Lower leg skin (tissue), 4 donors: ENCODE measurements around the gene JUNB. TPM values are rescaled to one million over a fixed set of nuclear protein-coding genes. Genes with fewer than 3 reads are reported as not detected.

Source experiments
- DNase-seq, 2 donors: peaks; one replicate each; pipeline ENCODE4 v3.0.0-alpha.2; 2019; ENCODE audit warnings: low spot score in 2 of 2
- H3K4me3 ChIP-seq: fragments of 200-600 bp; sonication (generic); 2 replicates; pipeline ENCODE4 v1.5.1; 2017; ENCODE audit warnings: mild to moderate bottlenecking, low read depth; ENCODE audit not compliant: poor library complexity, severe bottlenecking
- POLR2A ChIP-seq, 2 donors: fragments of 450-650 bp; IDR thresholded peaks; one replicate each; pipeline ENCODE4 v1.6.1; 2016 to 2017; ENCODE audit warnings: antibody characterized with exemption in 2 of 2, mild to moderate bottlenecking in 1 of 2, moderate library complexity in 1 of 2
- WGBS, 2 donors: methylation state at CpG; one replicate each; pipeline ENCODE4 v1.1.5; 2018; 5-methylcytosine and 5-hydroxymethylcytosine counted together
- intact Hi-C: fragments of 100-400 bp; cut with DNase I; formaldehyde crosslinking; loops from one replicate; pipeline ENCODE4 v1.15.0; 2023; ENCODE audit warnings: low total_unique reads
- total RNA-seq, 4 donors: library from RNA; depleted of rRNA; stranded (reverse); fragments of >200 nt; gene quantifications; one replicate each; pipeline ENCODE4 v1.1.0, GENCODE V29; 2016
- TF ChIP-seq, protein P1 (sequence below), 3 donors: fragments of 450-650 bp; IDR thresholded peaks; one replicate each; pipeline ENCODE4 v1.5.1; 2016; ENCODE audit warnings: antibody characterized with exemption in 3 of 3, mild to moderate bottlenecking in 3 of 3, moderate library complexity in 2 of 3

The JUNB gene
- total RNA-seq, 4 donors from 2014 or later, result 608 to 1,091 (median 870) TPM

GRCh38 chr19:12777217-12778016 lies 13.9 kb upstream of the JUNB start:
- intact Hi-C loops, result loop anchor here (2.0 kb wide), 1 partner anchor 17 kb away; no protein-coding TSS in a partner anchor
- TF ChIP-seq, protein P1, sequence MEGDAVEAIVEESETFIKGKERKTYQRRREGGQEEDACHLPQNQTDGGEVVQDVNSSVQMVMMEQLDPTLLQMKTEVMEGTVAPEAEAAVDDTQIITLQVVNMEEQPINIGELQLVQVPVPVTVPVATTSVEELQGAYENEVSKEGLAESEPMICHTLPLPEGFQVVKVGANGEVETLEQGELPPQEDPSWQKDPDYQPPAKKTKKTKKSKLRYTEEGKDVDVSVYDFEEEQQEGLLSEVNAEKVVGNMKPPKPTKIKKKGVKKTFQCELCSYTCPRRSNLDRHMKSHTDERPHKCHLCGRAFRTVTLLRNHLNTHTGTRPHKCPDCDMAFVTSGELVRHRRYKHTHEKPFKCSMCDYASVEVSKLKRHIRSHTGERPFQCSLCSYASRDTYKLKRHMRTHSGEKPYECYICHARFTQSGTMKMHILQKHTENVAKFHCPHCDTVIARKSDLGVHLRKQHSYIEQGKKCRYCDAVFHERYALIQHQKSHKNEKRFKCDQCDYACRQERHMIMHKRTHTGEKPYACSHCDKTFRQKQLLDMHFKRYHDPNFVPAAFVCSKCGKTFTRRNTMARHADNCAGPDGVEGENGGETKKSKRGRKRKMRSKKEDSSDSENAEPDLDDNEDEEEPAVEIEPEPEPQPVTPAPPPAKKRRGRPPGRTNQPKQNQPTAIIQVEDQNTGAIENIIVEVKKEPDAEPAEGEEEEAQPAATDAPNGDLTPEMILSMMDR (IDR thresholded peaks at IDR 0.05), result peak in 1 of 3 donors; percentile 77
- TF ChIP-seq POLR2A (IDR thresholded peaks at IDR 0.05), result no peak
- 5% methylated on average over 36 to 43 of the region's 43 CpGs for WGBS, 2 donors

DNA sequence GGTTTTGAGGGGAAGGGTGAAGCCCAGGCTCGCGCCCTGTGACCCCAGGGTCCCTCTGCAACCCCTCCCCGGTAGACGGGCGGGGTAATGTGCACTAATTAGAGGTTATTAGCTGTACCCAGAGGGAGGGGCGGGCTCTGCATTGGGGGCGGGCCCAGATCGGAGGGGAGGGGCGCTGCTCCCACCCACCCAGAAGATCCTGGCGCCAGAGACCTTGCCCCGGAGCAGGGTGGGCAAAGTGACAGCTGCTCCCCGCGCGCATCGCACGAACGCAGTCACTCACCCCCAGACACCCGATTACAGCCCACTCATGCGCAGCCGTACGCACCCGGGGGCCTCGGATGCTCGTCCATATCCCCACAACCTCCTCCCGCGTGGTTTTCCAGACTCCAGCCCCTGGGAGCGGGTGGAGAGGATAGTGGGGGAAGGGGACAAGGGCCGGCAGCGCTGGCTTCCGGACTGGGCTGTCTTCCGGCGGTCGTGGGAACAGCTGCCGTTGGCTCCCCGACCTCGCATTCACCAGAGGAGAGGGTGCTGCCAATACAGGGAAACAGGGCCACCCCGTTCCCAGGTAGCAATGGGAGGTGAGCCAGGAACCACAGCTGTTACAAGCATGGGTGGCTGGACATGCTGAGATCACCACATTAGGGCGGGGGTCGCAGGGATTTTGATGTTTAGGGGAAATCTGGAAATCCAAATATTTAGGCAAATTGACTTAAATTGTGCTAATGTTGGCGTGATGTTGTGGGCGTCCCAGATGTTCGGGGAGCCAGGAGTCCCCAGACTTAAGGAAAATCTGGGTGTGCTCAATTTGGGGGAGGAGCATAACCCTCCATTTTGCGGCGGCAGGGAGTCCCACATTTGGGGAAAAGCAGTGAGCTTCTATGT lies 13.0 kb upstream of the JUNB start:
- TF ChIP-seq, protein P1 (IDR thresholded peaks at IDR 0.05), result no peak
- TF ChIP-seq POLR2A (IDR thresholded peaks at IDR 0.05), result no peak
- WGBS, 2 donors, result 1% methylated on average over 22 to 43 of the region's 44 CpGs
- peak; percentile 70 to 94 for DNase-seq
- H3K4me3 ChIP-seq, result peak overlapping the region; percentile 46
- intact Hi-C loops, result no loop called here

More at GRCh38 chr19:12777217-12778016, 13.9 kb upstream of the JUNB start:
- DNase-seq, result peak; percentile 58 to 96
- H3K4me3 ChIP-seq, result peak overlapping the region; percentile 46

GRCh38 chr19:12778905-12779161 lies 12.5 kb upstream of the JUNB start:
- DNase-seq, result no peak
- TF ChIP-seq POLR2A (IDR thresholded peaks at IDR 0.05), result no peak
- TF ChIP-seq, protein P1 (IDR thresholded peaks at IDR 0.05), result no peak
- no peak overlapping the region for H3K4me3 ChIP-seq
- WGBS, 2 donors, result 20 to 23% methylated on average over 6 of the region's 6 CpGs
- intact Hi-C loops, result no loop called here

DNA sequence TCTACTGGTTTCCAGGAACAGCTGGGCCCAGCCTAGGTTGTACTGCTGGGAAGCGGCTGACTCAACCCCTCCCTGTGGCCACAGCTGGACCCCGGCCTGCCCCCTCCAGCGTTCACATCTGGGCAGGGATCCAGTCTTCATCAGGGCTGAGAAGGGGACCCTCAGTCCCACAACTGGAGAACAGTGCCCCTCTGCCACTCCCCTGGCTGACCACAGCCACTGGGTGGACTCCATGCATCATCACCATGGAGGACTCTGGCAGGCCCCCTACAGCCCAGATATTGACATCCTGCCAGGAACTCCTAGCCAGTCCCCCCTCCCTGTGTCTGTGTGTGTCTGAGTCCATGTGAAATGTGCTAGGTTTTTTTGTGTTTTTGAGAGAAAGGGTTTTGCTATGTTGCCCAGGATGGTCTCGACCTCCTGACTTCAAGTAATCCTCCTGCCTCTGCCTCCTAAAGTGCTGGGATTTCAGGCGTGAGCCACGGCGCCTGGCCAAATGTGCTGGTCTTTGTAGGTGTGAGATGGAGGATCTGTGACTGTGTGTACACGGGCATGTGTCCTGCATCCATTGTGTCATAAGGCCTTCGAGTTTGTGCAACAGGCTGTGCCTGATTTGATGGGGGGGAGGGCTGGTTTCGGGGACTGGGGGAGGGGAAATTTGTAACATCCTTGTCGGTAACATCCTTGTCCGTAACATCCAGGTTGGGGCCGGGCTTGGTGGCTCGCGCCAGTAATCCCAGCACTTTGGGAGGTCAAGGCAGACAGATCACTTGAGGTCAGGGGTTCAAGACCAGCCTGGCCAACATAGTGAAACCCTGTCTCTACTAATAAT lies 11.9 kb upstream of the JUNB start:
- intact Hi-C loops, result no loop called here
- TF ChIP-seq POLR2A (IDR thresholded peaks at IDR 0.05), result no peak
- TF ChIP-seq, protein P1 (IDR thresholded peaks at IDR 0.05), result no peak
- peak in 1 of 2 donors; percentile 90 for DNase-seq
- no peak overlapping the region for H3K4me3 ChIP-seq
- 61 to 68% methylated on average over 12 to 15 of the region's 15 CpGs for WGBS, 2 donors

GRCh38 chr19:12782174-12782423 lies 9.2 kb upstream of the JUNB start:
- intact Hi-C loops, result no loop called here
- WGBS, 2 donors, result 1% methylated on average over 12 of the region's 12 CpGs
- H3K4me3 ChIP-seq, result no peak overlapping the region
- DNase-seq, result peak in 1 of 2 donors; percentile 66
- no peak for TF ChIP-seq POLR2A (IDR thresholded peaks at IDR 0.05)
- TF ChIP-seq, protein P1 (IDR thresholded peaks at IDR 0.05), result no peak
